GM21526 (cell line): ENCODE data around the gene MUC6.
"Not testable (repeated sequence)": the region's sequence is repeated elsewhere in the genome, so short reads cannot be mapped to it uniquely, and the experiment has no call there.

Source experiments
- ATAC-seq: cut with Tn5 transposase; IDR thresholded peaks from one replicate; pipeline ENCODE4 v1.9.1; 2021; ENCODE audit warnings: moderate library complexity; ENCODE audit not compliant: unreplicated experiment, low FRiP score

MUC6 gene

DNA sequence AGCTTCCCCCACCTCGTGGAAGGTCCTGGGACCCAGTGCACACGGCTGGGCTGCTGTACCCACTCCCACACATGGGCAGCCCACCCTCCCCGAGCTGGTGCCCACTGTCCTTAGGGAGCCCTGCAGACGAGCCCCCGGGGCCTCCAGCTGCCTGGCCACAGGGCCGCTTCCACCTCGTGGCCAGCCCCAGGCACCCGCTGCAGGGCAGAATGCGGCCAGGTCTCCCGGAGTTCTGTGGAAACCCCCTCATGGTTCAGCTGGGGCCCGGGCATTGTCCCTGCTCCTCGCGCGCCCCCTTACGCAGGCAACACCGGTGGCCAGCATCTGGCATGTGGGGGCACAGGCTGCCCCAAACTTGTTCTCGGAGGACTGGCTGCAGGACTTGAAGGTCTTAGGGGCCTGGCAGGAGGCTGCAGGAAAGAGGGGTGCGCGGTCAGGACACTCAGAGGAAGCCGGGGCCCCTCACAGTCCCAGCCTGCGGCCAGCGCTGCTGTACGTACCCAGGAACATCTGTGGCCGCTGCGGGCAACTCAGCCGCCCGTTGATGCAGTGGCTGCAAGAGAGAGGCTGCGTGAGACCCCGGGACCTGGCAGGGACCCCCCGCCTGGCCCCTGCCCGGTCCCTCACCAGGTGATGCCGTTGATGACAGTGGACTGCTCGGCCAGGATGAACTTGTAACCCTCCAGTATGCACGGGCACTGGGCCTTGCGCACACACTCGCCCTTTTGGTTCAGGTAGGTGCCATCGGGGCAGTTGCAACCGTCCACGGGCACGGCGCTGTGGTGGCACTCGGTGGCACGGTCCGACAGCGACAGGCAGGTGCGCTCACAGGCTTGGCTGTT, 9.7 kb downstream of the MUC6 start:
- no peak for ATAC-seq

- ATAC-seq, result no peak
These were observed 10.4 kb downstream of the MUC6 start for GRCh38 chr11:1026163-1026450.

- ATAC-seq, result no peak
These were observed 10.9 kb downstream of the MUC6 start for GRCh38 chr11:1025410-1026162.

DNA sequence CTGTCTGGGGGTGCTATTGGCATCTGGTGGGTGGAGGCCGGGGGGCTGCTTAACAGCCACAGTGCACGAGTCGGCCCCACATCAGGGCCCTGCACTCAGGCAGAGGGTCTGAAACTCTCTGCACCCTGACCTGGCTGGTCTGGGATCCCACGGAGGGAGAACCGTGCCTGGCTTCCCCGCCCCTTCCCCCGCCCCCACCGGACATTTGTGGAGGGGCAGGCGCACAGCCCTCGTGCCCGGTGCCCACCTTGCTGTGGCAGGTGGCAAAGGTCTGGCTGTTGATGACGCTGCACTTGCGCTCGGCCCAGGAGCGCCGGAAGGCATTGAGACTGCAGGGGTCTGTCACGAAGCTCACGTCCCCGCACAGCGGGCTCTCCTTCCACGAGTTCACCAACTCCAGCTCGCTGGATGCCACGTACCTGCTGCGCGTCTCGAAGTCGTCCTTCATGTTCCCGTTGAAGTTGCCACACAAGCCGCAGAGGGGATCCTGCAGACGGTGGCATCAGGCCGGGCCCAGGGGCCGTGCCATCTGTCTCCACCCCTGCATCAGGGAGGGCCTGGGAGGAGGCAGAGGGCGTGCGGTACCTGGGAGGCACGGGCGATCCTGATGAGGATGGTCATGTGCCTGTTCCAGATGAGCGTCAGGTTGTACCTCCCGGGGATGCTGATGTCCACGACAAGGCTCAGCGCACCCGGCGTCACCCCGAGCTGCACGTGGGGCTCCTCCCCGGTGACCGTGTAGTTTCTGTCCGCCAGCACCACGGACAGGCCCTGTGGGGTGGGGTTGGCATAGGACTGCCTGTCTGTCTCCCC, 11.7 kb downstream of the MUC6 start:
- no peak for ATAC-seq

DNA sequence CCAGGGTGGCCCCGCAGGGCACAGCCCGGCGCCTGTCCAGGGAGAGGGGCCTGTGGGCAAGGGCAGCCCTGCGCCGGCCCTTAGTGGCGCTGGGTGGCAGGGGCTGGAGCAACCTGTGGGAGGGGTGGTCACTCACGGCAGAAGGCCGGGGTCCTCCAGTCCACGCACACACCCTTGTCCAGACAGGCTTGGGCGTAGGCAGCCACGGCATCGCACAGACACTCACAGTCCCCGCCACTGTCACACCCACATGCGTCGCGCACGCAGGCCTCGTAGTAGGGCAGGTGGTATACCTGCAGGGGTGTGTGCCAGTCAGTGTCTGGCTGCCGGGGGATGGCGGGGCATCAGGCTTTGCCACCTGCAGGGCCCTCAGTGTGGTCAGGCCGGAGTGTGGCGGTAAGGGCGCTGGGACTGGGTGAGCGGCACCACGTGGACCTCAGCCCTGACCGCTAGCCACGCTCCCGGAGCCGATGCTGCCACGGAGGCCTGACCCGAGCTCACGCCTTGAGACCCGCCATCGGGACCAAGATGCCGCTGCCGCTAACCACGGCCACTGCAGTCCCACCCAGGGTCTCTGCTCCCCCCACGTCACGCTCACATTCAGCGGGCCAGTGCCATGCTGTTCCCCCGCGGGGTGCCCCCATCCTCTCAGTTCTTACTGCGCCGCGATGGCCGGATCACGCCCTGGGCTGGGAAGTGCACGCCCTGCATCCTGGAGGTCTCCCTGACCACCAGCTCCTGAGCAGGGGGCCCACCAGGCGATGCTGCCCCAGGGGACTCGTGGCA, 12.5 kb downstream of the MUC6 start:
- ATAC-seq, result no peak

DNA sequence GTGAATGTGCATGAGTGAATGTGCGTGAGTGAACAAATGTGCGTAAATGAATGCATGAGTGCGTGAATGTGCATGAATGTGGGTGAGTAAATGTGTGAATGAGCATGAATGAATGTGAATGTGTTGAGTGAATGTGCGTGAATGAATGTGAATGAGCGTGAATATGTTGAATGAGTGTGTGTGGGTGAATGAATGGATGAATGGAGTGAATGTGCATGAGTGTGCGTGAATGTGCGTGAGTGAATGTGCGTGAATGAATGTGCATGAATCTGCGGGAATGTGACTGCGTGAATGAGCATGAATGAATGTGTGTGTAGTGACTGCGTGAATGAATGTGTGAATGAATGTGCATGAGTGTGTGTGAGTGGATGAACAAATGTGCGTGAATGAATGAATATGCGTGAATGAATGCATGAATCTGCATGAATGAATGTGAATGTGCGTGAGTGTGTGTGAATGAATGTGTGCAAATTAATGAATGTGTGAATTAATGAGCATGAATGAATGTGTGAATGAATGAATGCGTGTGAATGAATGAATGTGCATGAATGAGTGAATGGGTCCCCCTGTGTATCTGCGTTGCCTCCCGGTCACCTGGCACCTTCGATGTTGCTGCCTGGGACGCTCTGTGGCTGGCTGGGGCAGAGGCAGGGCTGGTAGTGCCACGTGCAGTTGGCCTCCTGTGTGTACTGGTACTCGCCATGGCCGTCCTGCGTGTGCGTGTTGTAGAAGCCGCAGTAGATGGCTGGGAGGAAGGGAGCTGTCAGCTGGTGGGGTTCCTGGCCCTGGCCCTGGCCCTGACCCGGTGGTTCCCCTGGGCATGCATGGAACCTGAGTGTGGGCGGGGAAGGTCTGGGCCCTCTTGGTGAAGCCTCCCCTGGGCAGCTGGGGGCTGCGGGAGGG, 13.4 kb downstream of the MUC6 start:
- ATAC-seq, result no peak

GRCh38 chr11:1022411-1022810, 14.1 kb downstream of the MUC6 start:
- no peak for ATAC-seq

DNA sequence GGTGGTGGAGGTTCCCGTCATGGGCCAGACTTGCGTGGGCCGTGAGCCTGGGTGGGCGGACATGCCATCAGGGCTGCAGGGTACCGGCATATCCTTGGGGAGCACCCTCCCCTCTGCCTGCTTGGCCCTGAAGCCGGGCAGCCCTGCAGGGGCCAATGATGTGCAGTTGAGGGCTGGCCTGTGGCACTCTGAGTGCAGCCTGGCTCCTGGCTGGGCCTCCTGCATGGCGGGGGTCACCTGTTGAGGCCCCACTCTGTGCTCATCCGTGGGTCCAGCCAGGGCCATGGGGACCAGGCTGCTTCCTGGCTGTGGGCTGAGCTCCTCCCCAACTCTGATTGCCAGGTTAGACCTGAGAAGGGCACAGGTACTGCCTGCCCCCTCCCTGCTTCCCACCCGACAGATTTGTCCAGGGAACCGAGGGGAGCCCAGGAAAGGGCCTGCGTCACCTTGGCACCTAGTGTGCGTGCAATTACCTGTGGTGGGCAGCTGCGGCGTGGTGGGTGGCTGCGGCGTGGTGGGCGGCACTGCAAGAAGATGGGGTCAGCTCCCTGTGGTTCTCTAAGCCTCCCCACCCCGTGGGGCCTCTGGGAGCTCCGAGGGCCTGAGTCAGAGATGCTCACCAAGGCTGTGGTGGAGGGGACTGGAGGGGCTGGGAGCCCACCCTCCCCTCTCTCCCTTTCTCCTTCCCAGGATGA, 16.2 kb downstream of the MUC6 start:
- ATAC-seq, result no peak

GRCh38 chr11:1019321-1019910, 17.1 kb downstream of the MUC6 start:
- ATAC-seq, result no peak

DNA sequence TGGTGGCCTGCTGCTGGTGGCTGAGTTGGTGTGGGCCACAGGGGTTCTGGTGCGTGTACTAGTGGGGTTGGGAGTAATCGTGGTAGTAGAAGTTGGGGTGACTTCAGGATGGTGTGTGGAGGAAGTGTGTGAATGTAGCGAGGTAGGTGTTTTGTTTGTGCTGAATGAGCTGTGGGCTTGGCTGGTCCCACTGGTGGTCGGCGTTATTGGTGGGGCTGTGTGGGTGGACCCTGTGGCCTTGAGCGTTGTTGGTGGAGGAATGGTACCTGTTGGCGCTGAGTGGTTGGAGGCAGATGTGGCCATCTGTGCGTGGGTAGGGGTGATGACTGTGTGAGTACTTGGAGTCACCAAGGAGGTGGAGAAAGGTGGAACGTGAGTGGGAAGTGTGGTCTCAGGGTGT, 18.4 kb downstream of the MUC6 start:
- no peak for ATAC-seq

DNA sequence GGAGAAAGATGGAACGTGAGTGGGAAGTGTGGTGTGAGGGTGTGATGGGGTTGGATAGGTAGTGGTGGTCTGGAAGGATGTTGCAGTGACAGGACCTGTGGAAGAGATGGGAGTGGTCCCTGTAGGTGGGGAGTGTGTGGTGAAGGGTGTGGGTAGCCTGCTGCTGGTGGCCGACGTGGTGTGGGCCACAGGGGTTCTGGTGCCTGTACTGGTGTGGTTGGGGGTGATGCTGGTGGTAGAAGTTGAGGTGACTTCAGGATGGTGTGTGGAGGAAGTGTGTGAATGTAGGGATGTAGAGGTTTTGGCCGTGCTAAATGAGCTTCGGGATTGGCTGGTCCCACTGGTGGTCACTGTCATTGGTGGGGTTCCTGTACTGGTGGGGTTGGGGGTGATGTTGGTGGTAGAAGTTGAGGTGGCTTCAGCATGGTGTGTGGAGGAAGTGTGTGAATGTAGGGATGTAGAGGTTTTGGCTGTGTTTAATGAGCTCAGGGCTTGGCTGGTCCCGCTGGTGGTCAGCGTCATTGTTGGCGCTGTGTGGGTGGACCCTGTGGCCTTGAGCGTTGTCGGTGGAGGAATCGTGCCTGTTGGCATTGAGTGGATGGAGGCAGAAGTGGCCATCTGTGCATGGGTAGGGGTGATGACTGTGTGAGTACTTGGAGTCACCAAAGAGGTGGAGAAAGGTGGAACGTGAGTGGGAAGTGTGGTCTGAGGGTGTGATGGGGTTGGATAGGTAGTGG, 19.1 kb downstream of the MUC6 start:
- no peak for ATAC-seq

- ATAC-seq, result not testable (repeated sequence)
These were observed 19.9 kb downstream of the MUC6 start for GRCh38 chr11:1016610-1017126.

- ATAC-seq, result no peak
These were observed 20.5 kb downstream of the MUC6 start for GRCh38 chr11:1015826-1016545.

- no peak for ATAC-seq
These were observed 21.5 kb downstream of the MUC6 start for GRCh38 chr11:1015064-1015463.

DNA sequence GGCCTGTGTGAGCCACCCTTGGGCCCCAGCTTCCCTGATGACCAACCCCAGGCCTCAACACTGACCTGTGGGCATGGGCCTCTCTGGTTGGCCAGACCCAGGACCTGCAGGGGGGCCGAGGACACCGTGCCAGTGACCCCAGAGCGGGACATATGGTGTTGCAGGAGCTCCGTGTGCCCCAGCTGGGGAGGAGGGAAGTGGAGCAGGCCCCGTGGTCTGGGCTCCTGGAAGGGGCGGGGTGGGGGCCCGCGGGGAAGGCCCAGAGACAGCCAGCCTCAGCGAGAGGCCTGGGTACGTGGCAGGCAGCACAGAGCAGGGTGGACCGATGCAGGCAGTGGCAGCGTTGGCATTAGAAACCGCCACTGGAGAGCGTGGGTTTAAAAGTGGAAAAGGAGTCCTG, 22.2 kb downstream of the MUC6 start:
- no peak for ATAC-seq

GRCh38 chr11:1013631-1013935, 22.9 kb downstream of the MUC6 start:
- ATAC-seq, result no peak
